Stimulated activated CD4-positive, alpha-beta T cell treated with anti-CD3 and anti-CD28 coated beads, TNF-alpha, amount 100 ng/mL, for 1 hour (primary cell): ENCODE data around the gene GAS2.
"Not testable (repeated sequence)": the region's sequence is repeated elsewhere in the genome, so short reads cannot be mapped to it uniquely, and the experiment has no call there.

ENCODE experiments used
- DNase-seq, 3 donors: peaks; one replicate each; pipeline ENCODE4 v3.0.0-alpha.2; 2020; ENCODE audit warnings: low read depth in 3 of 3, low spot score in 1 of 3

The GAS2 gene

DNA sequence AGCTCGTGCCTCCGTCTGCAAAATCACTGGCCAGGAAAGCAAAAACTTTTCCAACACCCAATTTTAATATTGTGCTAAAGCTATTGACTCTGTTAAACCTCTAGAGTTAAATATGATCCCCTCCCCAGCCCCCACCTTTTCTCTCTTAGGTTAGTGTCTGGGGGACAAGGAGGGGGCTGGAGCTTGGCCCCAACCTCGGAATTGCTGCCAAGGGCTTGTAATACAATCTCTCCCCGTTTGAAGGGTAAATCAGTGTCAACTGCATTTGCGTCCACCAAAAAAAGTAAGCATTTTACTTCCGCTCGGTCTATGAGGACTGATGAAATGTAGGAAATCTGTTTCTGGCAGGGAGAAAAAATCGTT is at the start of gene GAS2:
GAS2 (plus strand) TSS at position 287 of the 363 bp plus-strand sequence. CDS start 8,259 bp downstream, outside the sequence.
- DNase-seq: no peak

DNA sequence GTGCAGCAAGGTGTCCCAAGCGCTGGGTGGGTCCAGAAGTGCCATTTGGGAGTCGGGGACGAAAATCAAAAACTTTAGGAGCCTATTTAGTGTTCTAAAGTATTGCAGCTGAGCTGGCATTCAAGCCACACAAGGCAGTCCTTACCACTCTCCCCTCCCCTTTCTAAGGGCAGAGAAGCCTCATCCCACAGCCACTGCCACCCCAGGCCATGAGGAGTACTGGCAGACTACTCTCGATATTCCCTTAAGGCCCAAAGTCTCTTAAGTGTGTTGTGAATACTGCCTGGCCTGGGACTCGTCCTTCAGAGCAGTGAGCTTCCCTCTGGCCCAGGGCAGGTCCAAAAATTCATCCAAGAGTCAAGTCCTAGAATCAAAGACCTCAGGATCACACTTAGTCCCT is 48.5 kb upstream of the GAS2 start:
- DNase-seq: no peak

DNA sequence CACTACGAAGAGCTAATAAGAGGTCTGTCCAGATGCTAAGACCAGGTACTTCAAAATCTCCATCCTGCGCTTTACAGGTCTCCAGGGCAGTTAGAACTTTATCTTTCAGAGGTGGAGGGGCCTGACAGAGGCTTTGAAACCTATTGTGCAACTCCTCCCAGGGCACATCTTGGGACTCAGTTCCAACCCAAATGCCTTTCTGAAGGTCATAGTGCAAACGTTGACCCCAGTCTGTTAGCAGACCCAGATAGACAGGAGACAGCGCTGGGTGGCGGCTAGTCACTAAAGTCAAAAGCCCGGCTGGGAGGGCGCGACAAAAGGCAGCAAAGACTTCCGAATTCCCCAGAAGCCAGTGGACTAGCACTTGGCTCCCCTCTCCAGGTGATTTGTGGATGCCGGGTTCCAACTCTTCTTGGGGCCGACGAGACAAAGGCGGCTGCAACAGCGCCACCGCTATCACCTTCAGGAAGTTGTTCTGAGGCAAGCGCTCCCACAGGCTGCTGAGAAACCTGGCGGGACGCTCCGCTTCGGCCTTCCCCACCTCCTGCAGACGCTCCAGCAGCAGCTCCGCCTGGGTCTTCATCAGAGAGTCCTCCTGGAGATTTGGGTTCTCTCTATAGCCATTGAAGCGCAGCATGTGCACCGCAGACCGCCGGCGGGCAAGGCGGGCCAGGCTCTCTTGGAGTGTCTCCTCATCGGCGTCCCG is 41.5 kb upstream of the GAS2 start:
- peak in 2 of 3 donors; percentile 38 to 48 for DNase-seq

DNA sequence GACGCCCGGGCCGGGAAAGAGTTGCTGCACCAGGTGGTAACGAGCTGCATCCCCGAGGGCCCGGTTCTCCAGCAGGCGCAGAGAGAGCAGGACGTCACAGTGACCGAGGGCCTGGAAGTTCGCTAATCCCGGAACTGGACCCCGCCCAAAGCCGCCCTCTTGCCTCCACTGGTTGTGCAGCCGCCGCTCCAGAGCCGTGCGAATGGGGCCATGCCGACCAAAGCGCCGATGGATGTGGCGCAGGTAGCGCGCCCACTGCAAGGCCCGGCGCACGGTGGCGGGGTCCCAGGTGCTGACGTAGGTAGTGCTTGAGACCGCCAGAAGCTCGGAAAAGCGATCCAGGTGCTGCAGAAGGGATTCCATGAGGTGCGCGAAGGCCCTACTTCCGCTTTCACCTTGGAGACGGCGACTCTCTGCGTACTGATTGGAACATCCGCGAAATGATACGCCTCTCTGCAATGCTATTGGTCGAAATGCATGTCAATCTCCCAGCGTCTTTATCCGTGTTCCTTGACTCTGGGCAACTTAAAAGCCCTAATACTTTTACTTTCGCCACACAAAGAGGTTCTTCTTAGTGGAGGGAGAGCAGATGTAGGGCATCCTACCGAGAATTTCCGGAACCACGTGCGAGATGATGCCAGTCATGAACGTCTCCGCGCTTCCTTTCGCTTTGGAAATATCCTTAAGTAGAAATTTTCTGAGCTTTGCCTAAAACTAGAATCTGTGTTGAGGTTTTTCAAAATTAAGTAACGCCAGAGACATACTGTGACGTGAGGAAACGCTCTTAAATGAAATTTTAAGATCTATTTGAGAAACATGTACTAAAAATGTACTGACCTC is 40.7 kb upstream of the GAS2 start, which contains the start of gene FANCF:
FANCF (minus strand) TSS at position 376 of the 840 bp plus-strand sequence; CDS start at position 363, 13 bp downstream.
- DNase-seq: peak; percentile 78 to 92 (median 90)

DNA sequence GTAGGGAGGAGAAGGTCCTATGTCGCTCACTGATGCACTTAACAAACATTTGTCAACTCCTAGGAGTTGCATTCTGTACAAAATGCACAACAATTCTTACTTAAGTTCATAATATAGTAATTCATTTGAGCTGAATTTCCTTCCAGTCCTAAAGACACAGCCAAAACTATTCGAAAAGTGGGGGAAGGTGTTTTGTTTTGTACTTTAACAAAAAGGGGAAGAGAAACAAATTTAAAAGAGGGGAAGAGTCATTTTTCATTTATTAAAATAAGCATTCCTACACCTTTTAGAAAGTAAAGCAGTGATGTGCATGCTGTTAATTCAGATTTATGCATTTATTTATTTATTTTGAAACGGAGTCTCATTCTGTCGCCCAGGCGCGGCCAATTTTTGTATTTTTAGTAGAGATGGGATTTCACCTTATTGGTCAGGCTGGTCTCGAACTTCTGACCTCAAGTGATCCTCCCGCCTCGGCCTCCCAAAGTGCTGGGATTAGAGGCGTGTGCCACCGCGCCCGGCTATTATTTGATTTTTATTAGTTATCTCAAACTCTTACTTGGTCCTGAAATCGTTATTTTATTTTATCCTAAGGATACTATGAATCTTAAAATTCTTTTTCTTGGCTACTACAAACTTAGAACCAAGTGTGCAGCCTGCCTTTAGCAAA is 39.7 kb upstream of the GAS2 start:
- DNase-seq: no peak

DNA sequence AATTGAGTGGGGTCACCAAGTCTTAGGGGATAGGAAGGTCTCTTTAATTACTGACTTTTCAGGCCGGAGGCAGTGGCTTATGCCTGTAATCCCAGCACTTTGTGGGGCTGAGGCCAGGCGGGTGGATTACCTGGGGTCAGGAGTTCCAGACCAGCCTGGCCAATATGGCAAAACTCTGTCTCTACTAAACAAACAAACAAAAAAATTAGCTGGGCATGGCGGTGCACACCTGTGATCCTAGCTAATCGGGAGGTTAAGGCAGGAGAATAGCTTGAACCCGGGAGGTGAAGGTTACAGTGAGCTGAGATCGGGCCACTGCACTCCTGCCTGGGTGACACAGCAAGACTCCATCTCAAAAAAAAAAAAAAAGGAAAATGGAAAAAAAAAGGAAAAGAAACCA is 39.0 kb upstream of the GAS2 start:
- no peak for DNase-seq

DNA sequence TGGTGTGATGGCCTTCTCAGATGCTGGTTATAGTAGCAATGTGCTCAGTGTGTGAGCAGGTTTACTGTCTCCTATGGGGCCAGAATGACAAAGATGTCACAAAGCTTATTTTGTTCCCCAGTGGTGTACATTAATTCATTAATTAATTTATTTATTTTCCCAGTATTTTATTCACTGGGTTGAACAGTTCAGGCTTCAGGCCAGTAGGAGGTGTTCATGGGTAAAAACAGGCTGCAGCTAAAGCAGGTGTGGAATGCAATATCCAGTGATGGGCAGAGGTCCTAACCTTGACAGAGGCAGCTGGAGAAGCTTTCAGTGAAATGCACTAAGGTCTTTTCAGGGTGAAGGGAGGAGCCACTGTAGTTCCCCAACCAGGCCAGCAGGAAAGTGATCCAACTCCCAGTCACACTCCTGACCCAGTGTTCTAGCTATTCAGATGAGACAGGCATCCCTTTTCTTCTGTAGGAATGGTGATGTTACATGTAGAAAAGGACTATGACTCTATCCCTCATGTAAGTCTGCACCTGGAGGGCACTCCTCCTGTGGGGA is 33.0 kb upstream of the GAS2 start:
- no peak for DNase-seq

DNA sequence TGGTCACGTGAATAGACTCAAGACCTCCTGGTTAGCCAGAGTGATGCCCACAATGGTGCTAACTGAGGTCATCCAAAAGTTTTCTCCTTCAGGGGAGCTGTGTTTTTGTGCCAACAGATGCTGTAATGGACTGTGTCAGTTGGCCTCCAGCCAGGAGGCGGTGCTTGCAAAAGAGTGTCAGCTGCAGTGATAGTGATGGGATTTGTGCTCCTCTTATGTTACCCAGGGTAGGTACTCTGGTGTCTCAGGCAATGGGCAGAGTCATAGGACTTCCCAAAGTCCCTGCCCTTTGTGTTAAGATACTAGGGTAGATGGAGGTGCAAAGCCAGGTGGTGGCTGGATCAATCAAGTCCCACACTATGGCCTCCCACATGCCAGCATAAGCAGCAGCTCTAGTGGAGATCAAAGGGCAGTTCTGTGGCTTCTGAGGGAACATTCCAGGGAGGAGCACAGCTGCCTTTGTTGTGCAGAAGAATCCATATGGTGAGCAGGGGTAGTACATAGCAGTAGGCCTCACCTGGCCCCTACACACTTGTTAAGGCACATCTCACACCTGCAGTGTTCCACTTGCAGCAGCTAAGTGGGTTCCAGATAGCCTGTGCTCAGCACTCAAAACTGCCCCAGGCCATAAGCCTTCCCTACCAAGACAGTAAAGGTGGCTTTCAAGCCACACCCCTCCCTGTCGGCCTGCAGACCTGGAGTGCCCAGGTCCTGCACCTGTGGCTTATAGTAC is 31.3 kb upstream of the GAS2 start:
- no peak for DNase-seq

DNA sequence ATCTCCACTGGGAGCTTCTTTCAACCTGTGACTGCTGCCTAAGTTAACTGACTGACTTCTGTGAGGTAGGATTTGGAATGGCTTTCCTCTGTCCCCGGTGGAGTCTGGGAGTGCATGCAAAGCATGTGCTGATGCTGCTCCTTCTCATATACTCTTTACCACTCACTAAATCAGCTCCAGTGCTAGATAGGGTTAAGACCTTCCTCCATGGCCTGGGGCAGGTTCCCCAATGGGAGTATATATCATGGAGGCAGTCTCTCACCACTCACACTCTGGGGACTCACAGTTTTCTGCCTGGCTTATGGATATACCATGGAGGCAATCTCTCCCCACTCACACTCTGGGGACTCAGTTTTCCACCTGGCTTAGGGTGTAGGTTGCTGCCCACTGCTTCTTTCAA is 30.7 kb upstream of the GAS2 start:
- no peak for DNase-seq

DNA sequence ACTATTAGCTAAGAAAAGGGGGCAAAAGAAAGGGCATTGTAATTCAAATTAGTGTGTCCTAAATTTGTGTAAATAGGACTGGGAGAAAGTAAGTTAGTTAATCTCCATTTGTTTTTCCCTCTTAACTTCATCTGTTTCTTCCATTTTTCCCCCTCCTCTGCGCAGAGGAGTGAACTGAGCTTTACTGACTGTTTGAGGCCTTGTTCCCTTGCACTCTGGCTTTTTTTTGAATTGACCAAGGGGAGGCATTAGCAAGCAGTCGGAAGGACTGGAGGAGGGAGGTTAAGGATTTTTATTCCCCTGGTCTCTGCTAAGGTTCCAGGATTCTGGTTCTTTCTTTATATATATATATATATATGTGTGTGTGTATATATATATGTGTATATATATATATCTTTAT is 25.5 kb upstream of the GAS2 start:
- DNase-seq: no peak

DNA sequence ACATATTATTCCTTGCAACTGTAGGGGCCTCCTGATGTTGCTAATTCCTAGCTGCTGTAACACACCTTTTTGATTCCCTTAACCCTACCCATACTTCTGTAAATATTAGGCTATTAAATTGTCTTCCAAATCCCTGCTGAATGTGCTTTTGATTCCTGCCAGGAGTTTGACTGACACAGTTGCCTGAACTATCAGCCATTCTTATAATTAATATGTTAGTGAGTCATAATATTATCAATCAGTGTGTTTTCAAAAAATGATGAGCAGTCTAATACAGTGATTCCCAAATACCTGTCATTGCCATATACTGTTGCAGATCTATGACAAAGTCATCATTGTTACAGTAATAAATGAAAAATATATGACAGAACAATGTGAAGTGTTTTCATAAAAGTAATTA is 24.9 kb upstream of the GAS2 start:
- no peak for DNase-seq

DNA sequence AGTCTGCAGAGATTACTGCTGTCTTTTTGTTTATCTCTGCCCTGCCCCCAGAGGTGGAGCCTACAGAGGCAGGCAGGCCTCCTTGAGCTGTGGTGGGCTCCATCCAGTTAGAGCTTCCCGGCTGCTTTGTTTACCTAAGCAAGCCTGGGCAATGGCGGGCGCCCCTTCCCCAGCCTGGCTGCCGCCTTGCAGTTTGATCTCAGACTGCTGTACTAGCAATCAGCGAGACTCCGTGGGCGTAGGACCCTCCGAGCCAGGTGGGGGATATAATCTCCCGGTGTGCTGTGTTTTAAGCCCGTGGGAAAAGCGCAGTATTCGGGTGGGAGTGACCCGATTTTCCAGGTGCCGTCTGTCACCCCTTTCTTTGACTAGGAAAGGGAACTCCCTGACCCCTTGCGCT is 14.1 kb upstream of the GAS2 start:
- not testable (repeated sequence) for DNase-seq

DNA sequence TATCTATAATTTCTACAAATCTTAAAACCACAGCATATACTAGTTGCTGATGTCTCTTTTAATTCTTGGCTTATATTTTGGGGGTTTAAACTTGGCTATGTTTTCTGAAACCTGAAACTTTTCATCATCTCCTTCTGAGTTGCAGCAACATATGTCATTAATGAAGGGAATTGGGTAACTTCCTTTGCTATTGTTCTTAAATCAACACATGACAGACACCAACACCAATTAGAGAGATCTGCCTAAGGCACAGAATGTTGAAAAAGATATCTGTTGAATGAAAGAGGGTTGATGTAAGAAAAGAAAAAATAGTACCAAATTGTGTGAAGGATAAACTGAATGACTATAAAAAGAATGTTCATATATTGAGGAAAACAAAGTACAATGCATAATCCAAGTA is 10.3 kb upstream of the GAS2 start:
- no peak for DNase-seq

DNA sequence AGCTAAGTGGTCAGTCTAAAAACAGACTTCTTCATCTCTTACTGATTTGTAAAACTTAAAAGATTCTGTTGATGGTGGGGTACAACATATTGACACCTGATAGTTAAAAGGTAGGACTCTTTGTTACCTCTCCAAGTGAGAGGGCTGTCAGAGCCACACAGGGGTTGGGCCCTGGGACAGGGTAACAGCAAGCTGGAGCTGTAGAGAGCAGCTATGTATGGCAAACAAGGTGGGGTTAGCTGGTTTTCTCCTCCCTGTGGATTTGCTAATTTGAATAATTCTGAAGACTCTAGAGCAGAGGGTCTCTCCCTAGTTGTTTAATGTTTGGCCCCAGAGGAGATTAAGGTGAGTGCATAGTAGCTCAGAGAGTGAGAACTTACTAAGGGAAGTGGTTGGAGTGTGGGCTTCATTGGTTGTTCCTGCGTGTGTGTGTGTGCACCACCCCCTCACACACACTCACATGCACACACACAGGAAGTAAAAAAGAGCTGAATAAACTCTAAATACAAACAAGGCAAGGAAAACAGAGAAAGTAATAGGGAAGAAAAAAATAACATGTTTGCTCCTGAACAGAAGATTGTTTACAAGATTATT is 9.2 kb upstream of the GAS2 start:
- no peak for DNase-seq

DNA sequence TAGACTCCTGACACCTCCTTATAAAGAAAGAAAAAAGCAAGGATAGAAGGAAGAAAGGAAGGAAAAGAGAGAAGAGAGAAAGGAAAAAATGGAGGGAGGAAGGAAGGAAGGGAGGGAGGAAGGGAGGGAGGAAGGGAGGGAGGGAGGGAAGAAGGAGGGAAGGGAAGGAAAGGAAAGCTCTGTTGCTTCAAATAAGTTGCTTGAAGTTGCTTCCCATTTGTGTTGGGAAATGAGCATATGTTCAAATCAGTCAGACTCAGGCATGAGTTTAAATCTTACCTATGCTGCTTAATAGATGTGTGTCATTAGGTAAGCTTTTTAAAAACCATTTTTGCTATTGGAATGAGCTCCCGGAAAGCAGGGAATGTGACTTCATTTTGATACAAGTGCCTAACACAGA is 6.6 kb upstream of the GAS2 start:
- no peak for DNase-seq

DNA sequence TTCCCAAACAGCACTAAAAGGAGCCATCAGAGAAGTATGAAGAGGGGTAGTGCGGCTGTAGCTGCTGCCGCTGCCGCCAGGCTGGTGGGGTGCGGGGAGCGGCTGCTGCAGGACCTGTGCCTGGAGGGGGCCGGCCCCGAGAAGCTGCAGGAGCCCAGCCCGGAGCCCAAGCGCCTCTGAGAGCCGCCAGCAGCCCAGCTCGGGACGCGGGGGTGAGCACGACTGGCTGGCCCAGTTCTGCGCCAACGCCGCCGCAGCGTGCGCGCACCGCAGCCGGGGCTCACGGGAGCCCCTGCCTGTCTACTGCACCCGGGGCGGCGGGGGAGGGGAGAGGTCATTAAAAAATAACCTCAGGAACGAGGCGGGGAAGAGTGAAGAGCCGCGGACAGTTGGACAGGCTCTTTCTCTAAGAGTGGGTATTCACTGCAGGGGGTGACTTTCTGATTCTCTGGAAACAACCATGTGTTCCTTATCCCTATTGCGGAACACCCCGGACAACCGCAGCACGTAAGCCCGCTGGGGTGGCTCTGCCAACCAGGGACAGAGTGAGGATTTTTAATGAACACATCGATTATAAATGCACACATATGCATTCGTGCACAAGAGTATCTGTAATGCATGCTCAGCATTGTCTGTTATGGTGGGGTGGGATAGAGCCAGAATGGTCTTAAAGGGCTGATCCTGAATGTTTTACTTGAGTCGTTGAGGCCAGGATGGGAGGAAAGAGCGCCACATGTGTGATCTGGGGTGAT is 453 bp downstream of the GAS2 start:
- DNase-seq: no peak

DNA sequence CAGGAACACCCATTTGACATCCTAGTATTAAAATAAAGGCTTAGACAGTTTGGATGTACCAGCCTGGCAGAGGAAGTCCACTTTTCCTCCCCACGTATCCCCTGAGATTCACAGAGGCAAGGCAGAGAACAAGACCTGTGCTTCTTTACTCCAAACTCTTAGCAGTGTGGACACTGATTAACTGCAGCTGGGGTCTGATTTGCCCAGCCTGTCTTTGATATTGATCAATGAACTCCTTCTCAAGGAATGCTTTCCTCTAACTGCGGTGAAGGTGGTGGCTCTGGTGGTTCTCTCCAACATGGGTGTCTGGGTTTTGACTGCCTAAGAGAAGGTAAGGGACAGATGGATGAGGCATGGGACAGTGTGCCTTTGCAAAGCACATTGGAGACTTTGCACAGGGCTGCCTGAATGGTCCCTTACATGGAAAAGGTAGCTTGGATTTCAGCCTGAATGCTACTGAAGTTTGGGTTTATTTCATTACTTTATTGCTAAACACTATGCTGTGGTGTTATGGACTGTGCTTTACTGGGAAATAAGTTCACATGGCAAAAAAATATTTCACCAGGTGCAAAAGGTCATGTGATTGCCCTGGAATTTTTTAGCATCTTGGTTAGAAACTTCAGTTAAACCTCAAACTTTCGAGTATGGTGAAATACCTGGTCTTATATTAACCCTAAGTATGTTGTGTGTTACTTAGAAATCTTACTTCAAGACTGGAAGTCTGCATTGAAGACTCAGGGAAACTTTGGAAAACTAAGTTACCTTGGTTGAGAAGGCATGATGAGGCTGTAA is 1.8 kb downstream of the GAS2 start:
- DNase-seq: no peak

DNA sequence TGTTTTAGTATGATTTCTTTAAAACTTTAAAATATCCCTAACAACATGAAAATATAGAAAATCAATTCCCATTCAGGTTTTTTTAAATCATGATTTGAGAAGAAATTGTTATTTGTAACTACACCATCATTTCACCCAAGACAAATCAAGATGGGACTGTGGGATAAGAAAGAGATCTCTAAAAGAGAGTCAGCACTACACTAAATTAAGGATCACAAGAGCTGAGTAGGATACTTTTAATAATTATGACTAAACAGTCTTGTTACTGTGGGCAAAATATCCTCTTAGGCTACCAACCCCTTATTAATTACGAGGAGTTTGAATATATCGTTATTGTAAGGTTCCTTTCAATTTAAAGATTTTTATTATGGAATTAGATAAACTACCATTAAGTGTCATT is 3.0 kb downstream of the GAS2 start:
- DNase-seq: no peak

DNA sequence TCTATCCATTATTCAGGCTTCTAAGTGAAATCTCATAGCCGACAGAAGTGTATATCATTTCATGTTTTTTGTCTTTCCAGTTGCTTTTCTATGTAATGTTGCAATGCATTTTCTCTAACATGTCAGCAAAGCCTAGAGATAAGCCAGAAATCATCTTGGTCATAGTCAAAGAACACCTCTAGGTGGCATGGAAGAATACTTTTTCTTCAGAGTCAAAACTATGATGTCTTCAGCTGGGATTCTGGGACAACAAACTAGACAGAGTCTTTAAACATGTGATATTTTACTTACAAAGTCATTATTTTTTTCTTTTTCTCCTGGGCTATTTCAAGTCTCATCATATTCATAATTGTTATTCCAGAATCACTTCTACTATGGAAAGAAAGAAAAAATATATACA is 4.4 kb downstream of the GAS2 start:
- DNase-seq: no peak
